GM20431 (cell line): ENCODE data around the gene ZNF81.
"Not testable (repeated sequence)": the region's sequence is repeated elsewhere in the genome, so short reads cannot be mapped to it uniquely, and the experiment has no call there.

Experiments
- in situ Hi-C: fragments of 300-500 bp; cut with MseI, MboI; formaldehyde crosslinking; loops from one replicate; pipeline ENCODE4 v1.15.0; 2020; ENCODE audit warnings: low sequenced_read_pairs; ENCODE audit not compliant: unreplicated experiment

The ZNF81 gene

GRCh38 chrX:47915886-47916493 is 79.3 kb downstream of the ZNF81 start:
- in situ Hi-C loops = no loop called here

DNA sequence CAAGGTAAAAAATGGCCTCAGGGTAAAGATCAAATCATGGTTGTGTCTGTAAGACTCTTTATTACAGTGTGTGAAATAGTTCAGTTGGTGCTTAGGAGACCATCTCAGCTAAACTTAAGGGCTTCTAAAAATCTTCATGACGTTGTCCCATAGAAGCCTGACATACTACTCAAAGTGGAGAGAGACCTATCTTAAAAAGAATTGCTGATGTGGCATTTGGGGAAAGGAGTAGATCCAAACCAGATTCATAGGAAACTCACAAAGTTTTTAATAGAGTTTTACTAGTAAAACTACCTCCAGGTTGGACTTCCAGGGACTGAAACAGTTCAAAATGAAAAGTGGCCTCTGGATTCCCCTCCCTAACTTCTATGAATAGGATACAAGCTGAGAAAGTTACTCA is 81.6 kb downstream of the ZNF81 start:
- in situ Hi-C loops = no loop called here

DNA sequence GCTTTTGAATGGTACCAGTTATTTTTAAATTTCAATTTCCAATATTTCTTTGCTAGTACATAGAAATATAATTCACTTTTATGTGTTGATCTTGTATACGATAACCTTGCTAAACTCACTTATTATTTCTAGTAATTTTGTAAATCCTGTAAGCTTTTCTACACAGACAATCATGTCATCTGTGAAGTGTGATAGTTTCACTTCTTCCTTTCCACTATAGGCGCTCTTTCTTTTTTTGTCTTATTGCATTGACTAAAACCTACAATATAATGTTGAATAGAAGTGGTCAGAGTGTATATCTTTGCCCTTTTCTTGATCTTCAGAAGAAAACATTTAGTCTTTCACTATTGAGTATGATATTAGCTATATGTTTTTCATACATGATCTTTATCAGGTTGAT is 90.5 kb downstream of the ZNF81 start:
- in situ Hi-C loops = no loop called here

DNA sequence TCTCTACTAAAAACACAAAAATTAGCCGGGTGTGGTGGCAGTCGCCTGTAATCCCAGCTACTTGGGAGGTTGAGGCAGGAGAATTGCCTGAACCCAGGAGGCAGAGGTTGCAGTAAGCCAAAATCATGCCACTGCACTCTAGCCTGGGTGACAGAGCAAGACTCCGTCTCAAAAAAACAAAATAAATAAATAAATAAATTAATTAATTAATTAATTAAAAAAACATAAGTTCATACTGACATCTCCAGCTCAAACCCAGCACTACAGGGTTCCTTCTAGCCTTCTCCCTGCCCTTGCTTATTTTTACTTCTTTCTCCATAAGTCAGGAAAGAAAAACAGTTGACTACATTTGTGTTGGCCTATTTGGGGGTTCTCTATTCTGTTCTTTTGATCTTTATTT is 95.3 kb downstream of the ZNF81 start:
- in situ Hi-C loops = not testable (repeated sequence)

DNA sequence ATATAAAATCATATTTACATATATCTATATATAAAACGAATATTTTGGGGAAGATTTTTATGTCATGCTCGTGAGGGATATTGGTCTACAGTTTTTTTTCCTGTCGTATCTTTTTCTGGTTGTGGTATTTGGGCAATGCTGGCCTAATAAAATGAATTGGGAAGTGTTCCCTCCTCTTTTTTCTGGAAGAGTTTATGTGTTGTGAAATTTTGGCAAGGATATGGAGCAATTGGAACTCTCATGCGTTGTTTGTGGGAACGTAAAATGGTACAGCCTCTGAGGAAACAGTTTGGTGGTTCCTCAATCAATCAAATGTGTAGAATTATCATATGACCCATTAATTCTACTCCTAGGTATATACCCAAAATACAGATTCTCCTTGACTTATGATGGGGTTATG is 97.2 kb downstream of the ZNF81 start:
- in situ Hi-C loops = no loop called here

GRCh38 chrX:47936224-47936939 is 99.7 kb downstream of the ZNF81 start:
- in situ Hi-C loops = no loop called here

DNA sequence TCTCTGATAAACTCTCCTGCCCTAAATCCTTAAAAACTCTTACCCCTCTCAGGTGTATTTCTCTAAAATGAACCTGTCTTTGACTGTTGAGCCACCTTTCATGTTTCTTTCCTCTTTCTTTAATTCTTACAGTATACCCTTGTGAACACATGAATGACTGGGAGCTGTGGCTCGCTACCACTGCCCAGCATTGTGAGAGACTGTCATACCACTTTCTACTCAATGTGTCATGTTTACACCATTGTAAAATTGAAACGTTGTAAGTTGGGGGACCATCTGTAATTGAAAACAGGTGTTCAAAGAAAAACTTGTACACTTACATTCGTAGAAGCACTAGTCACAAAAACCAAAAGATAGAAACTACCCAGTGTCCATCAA is 100.2 kb downstream of the ZNF81 start:
- in situ Hi-C loops = no loop called here

DNA sequence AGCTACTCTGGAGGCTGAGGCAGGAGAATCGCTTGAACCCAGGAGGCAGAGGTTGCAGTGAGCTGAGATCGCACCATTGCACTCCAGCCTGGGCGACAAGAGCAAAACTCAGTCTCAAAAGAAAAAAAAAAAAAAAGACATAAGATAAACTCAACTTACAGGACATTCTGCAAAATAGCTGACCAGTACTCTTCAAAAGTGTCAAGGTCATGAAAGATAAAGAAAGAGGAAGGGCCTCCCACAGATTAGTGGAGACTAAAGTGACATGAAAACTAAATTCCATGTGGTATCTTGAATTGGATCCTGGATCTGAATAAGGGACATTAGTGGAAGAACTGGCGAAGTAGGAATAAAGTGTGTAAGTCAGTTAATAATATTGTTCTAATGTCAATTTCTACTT is 103.7 kb downstream of the ZNF81 start:
- in situ Hi-C loops = no loop called here

GRCh38 chrX:47941423-47941822 is 104.7 kb downstream of the ZNF81 start:
- in situ Hi-C loops = no loop called here

DNA sequence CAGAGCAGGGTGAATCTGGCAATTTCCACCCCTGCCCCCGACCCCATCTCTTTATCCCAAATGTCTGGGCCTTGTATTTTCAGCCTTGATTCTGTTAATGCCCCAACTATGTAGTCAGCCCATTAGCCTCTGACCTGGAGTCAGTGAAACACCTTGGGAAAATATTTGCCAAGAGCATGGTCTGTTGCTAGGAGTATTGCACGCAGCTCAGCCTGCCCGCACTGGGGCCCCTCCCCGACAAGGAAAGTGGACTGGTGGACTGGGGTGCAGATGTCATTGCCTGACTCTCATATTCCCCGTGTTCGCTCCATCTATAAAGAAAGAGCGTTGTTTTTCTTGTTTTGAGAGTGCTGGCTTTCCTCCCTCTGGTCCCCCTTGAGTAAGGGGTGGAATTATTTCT is 118.6 kb downstream of the ZNF81 start:
- in situ Hi-C loops = not testable (repeated sequence)

GRCh38 chrX:47956016-47956415 is 119.3 kb downstream of the ZNF81 start:
- in situ Hi-C loops = no loop called here

DNA sequence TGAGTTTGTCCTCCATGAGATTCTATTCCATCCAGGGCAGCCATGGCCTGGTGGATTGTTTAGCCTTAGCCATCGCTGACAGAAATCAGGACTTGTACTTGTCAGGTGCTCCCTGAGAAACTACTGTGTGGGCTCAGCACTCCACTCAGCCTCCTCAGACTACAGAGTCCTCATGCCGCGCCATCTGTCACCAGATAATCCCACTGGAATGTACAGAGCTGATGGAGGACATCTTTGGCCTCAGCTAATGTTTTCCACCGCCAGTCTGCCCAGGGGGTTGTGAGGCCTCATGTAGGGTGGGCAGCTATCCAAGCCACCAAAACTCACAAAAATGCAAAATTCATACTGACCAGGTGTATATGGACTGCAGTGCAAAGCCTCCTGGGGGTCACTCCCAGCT is 121.5 kb downstream of the ZNF81 start:
- in situ Hi-C loops = not testable (repeated sequence)

DNA sequence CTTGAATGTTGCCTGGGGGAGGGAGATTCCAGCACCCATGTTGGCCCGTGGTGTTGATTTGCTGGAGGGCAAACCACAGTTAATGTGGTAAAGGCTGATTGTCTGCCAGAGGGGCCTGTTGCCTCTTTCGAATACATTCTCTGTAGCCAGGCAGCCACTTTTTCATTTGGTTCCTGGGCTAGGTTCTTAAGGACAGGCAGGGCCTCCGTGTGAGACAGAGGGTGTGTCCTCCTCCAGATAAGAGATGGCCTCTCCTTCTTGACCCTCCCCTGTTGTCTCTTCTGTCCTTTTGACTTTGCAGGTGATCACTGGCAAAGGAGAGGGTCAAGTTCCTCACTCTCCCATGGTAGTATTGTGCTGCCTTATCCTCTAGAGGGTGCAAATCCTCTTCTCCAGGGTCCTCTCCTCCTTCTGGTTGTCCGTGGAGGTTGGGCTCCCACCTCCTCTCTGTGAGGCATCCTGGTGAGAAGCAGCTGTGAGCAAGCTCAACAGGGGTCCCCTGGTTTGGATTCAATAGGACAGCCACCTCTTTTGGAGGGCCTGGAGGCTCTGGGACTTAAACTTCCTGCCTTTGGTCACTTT is 122.2 kb downstream of the ZNF81 start:
- in situ Hi-C loops = no loop called here

- in situ Hi-C loops = no loop called here
Observed at GRCh38 chrX:47960406-47960805, 123.7 kb downstream of the ZNF81 start.

GRCh38 chrX:47961830-47962229 is 125.1 kb downstream of the ZNF81 start:
- in situ Hi-C loops = not testable (repeated sequence)

- in situ Hi-C loops = not testable (repeated sequence)
Observed at GRCh38 chrX:47965526-47965925, 128.8 kb downstream of the ZNF81 start.
